Liver (tissue), 9 donors: ENCODE data around the gene SMPD3. TPM values are rescaled to one million over a fixed set of nuclear protein-coding genes. Genes with fewer than 3 reads are reported as not detected.

Experiments used
- DNase-seq: peaks from one replicate; pipeline ENCODE4 v3.0.0-alpha.2; 2017; ENCODE audit warnings: low spot score
- H3K27ac ChIP-seq, 2 donors: one replicate each; pipeline ENCODE4 v1.7.0; 2013; ENCODE audit warnings: inconsistent platforms in 2 of 2, low read length in 2 of 2, control low read depth in 1 of 2, low read depth in 1 of 2, mild to moderate bottlenecking in 1 of 2
- H3K27me3 ChIP-seq, 4 donors: one replicate each; pipeline versions ENCODE4 v1.6.1 to v1.7.0; 2013; ENCODE audit warnings: low read length in 3 of 4, inconsistent platforms in 1 of 4, mild to moderate bottlenecking in 1 of 4, moderate library complexity in 1 of 4; ENCODE audit not compliant: control insufficient read depth in 4 of 4, insufficient read depth in 4 of 4
- H3K36me3 ChIP-seq, 4 donors: one replicate each; pipeline versions ENCODE4 v1.6.1 to v1.7.0; 2013; ENCODE audit warnings: low read length in 3 of 4, mild to moderate bottlenecking in 3 of 4, low read depth in 1 of 4, moderate library complexity in 1 of 4; ENCODE audit not compliant: control insufficient read depth in 4 of 4, insufficient read depth in 3 of 4
- H3K4me1 ChIP-seq, 4 donors: one replicate each; pipeline versions ENCODE4 v1.6.1 to v1.7.0; 2013; ENCODE audit warnings: low read length in 3 of 4, mild to moderate bottlenecking in 3 of 4, moderate library complexity in 1 of 4; ENCODE audit not compliant: control insufficient read depth in 4 of 4, insufficient read depth in 4 of 4
- H3K4me3 ChIP-seq, 3 donors: one replicate each; pipeline versions ENCODE4 v1.6.1 to v1.7.0; 2013; ENCODE audit warnings: low read length in 3 of 3, control low read depth in 1 of 3, low read depth in 1 of 3, mild to moderate bottlenecking in 1 of 3
- H3K9ac ChIP-seq, 2 donors: one replicate each; pipeline ENCODE4 v1.7.0; 2013; ENCODE audit warnings: low read length in 2 of 2, mild to moderate bottlenecking in 2 of 2, moderate library complexity in 2 of 2, control low read depth in 1 of 2, low read depth in 1 of 2
- H3K9me3 ChIP-seq, 4 donors: one replicate each; pipeline versions ENCODE4 v1.6.1 to v1.7.0; 2013; ENCODE audit warnings: low read length in 3 of 4; ENCODE audit not compliant: control insufficient read depth in 4 of 4
- ATF3 ChIP-seq: IDR thresholded peaks from 2 replicates; pipeline ENCODE4 v1.6.1; 2016; ENCODE audit warnings: antibody characterized with exemption
- CTCF ChIP-seq: fragments of 150-350 bp; IDR thresholded peaks from 2 replicates; pipeline ENCODE4 v1.5.1; 2017; ENCODE audit warnings: improper control_type of control experiment, low read depth, low read length; ENCODE audit not compliant: missing input control
- EGR1 ChIP-seq, 2 donors: IDR thresholded peaks; 2 replicates each; pipeline ENCODE4 v1.6.1; 2016 to 2018; ENCODE audit warnings: antibody characterized with exemption in 2 of 2, low read depth in 2 of 2
- FOXA1 ChIP-seq: IDR thresholded peaks from 2 replicates; pipeline ENCODE4 v1.6.1; 2016; ENCODE audit warnings: antibody characterized with exemption
- FOXA2 ChIP-seq: IDR thresholded peaks from 2 replicates; pipeline ENCODE4 v1.6.1; 2016; ENCODE audit warnings: antibody characterized with exemption
- GABPA ChIP-seq, 2 donors: IDR thresholded peaks in 1 of 2; conservative IDR thresholded peaks in 1 of 2; 2 replicates each; pipeline ENCODE4 v1.6.1; 2016; ENCODE audit warnings: antibody characterized with exemption in 2 of 2, mild to moderate bottlenecking in 1 of 2, moderate library complexity in 1 of 2
- HNF4A ChIP-seq, 2 donors: conservative IDR thresholded peaks; 2 replicates each; pipeline ENCODE4 v1.6.1; 2016; ENCODE audit warnings: antibody characterized with exemption in 2 of 2, mild to moderate bottlenecking in 2 of 2
- HNF4G ChIP-seq: IDR thresholded peaks from 2 replicates; pipeline ENCODE4 v1.6.1; 2016; ENCODE audit warnings: antibody characterized with exemption
- JUND ChIP-seq, 2 donors: IDR thresholded peaks; 2 replicates each; pipeline ENCODE4 v1.6.1; 2016; ENCODE audit warnings: antibody characterized with exemption in 2 of 2
- MAX ChIP-seq: IDR thresholded peaks from 2 replicates; pipeline ENCODE4 v1.6.1; 2016; ENCODE audit warnings: antibody characterized with exemption
- NR2F2 ChIP-seq: IDR thresholded peaks from 2 replicates; pipeline ENCODE4 v1.6.1; 2016; ENCODE audit warnings: antibody characterized with exemption
- RAD21 ChIP-seq, 2 donors: IDR thresholded peaks; 2 replicates each; pipeline ENCODE4 v1.6.1; 2016; ENCODE audit warnings: antibody characterized with exemption in 2 of 2, mild to moderate bottlenecking in 2 of 2
- REST ChIP-seq: IDR thresholded peaks from 2 replicates; pipeline ENCODE4 v1.6.1; 2016; ENCODE audit warnings: antibody characterized with exemption, mild to moderate bottlenecking
- RXRA ChIP-seq, 2 donors: IDR thresholded peaks; 2 replicates each; pipeline ENCODE4 v1.6.1; 2017 to 2018; ENCODE audit warnings: antibody characterized with exemption in 2 of 2, mild to moderate bottlenecking in 1 of 2
- SP1 ChIP-seq: IDR thresholded peaks from 2 replicates; pipeline ENCODE4 v1.6.1; 2018; ENCODE audit warnings: antibody characterized with exemption, mild to moderate bottlenecking
- TAF1 ChIP-seq: conservative IDR thresholded peaks from 2 replicates; pipeline ENCODE4 v1.6.1; 2016; ENCODE audit warnings: antibody characterized with exemption, mild to moderate bottlenecking
- YY1 ChIP-seq: IDR thresholded peaks from 2 replicates; pipeline ENCODE4 v1.6.1; 2016; ENCODE audit warnings: antibody characterized with exemption, mild to moderate bottlenecking
- ZBTB33 ChIP-seq: IDR thresholded peaks from 2 replicates; pipeline ENCODE4 v1.6.1; 2016; ENCODE audit warnings: antibody characterized with exemption
- WGBS: extraction: QIAGEN DNeasy Blood & Tissue Kit; methylation state at CpG from one replicate; pipeline ENCODE4 v1.1.7; 2013; 5-methylcytosine and 5-hydroxymethylcytosine counted together
- polyA plus RNA-seq, 2 donors: library from polyadenylated mRNA; stranded (reverse) in 1 of 2; unstranded in 1 of 2; fragments of 200-250 nt in 1 of 2; fragments of >200 nt in 1 of 2; fragmentation: Nextera tagmentation in 1 of 2; extraction: Ambion mirVana in 1 of 2; gene quantifications; one replicate each; pipeline versions ENCODE4 v1.2.1 to v1.2.3, GENCODE V29; 2013 to 2015
- total RNA-seq, 2 donors: library from RNA; depleted of rRNA; stranded (reverse); fragments of >200 nt; gene quantifications; one replicate each; pipeline ENCODE4 v1.2.3, GENCODE V29; 2014
- donor health status: healthy.
- donor health status: healthy.
- donor health status: healthy.
- donor health status: healthy.
- donor health status: healthy.

Gene SMPD3
- total and polyA plus RNA-seq, 4 donors = 0.33 to 10.6 (median 2.7) TPM

- no peak for DNase-seq
- Histone ChIP-seq H3K9ac (no peak overlapping the region), H3K4me3 (no peak overlapping the region), H3K9me3 (no peaks in the 10 kb centered on the region), H3K27me3 (no peaks in the 10 kb centered on the region), H3K36me3 (peaks cover 10 to 30% (median 21%) of the 10 kb centered on the region in 4 donors), H3K27ac (no peak overlapping the region), H3K4me1 (peaks cover 0 to 22% (median 19%) of the 10 kb centered on the region in 4 donors)
- TF ChIP-seq FOXA1 = no peak
- no peak for TF ChIP-seq RAD21 (IDR thresholded peaks at IDR 0.05)
- TF ChIP-seq EGR1 (IDR thresholded peaks at IDR 0.05; ENCODE audit: low read depth in 2 of 2) = no peak
- no peak for TF ChIP-seq RXRA (IDR thresholded peaks at IDR 0.05)
- TF ChIP-seq MAX = no peak
- no peak for TF ChIP-seq SP1
- TF ChIP-seq ZBTB33 = no peak
- TF ChIP-seq TAF1 = no peak
- TF ChIP-seq YY1 = no peak
- no peak for TF ChIP-seq ATF3
- no peak for TF ChIP-seq REST
- TF ChIP-seq HNF4A (conservative IDR thresholded peaks at IDR 0.05) = no peak
- TF ChIP-seq JUND (IDR thresholded peaks at IDR 0.05) = no peak
- no peak for TF ChIP-seq FOXA2
- TF ChIP-seq CTCF = no peak
- TF ChIP-seq NR2F2 = no peak
- TF ChIP-seq HNF4G = no peak
- no peak for TF ChIP-seq GABPA (IDR thresholded peaks at IDR 0.05 in 1 of 2, conservative IDR thresholded peaks at IDR 0.05 in 1 of 2)
- WGBS = 82% methylated on average over 5 of the region's 5 CpGs
Observed at GRCh38 chr16:68335175-68335574, 113.1 kb downstream of the SMPD3 start.
